ENCODE measurements around the gene ZNF414.

- TF ChIP-seq SNAI2 (CRISPR knock-in tag; IDR thresholded peaks at IDR 0.05) (no peak), ZFP3 (CRISPR knock-in tag; IDR thresholded peaks at IDR 0.05) (no peak), ZFP30 (CRISPR knock-in tag; IDR thresholded peaks at IDR 0.05) (no peak), PATZ1 (CRISPR knock-in tag; IDR thresholded peaks at IDR 0.05; ENCODE audit: borderline replicate concordance) (no peak), TOX (CRISPR knock-in tag; IDR thresholded peaks at IDR 0.05; ENCODE audit: borderline replicate concordance) (no peak), CSRNP3 (CRISPR knock-in tag; IDR thresholded peaks at IDR 0.05) (no peak), ESRRG (CRISPR knock-in tag; IDR thresholded peaks at IDR 0.05) (no peak), ARNTL (CRISPR knock-in tag; IDR thresholded peaks at IDR 0.05; ENCODE audit: borderline replicate concordance, low read depth) (no peak), TCF4 (CRISPR knock-in tag; IDR thresholded peaks at IDR 0.05; ENCODE audit: borderline replicate concordance) (no peak), ZNF565 (CRISPR knock-in tag; conservative IDR thresholded peaks at IDR 0.05; ENCODE audit: low read depth) (no peak)
Measured at GRCh38 chr19:8530061-8530679, 16.2 kb upstream of the ZNF414 start.

Data from SK-N-SH treated with all-trans-retinoic acid at 6 μM for 48 hours (cell line).